ENCODE measurements around the gene TET1.

DNA sequence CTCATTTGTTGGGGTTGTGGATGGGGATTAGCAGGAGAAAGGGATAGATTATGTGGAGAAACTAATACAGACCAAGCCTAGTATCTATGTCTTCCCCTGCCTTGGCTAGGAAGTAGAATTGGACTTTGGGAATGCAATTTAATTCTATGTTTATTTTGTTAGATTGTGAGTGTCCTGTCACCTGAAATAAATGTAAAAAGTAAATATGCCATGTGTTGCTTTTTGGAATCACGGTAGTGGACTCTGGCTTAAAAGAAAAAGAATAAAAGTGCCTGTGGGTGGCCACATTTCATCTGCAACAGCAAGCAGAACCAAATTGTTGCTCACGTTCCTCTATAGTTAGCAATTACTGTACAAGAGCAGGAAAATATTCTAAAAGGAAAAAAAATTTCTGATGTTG, 42.3 kb downstream of the TET1 start:
- TF ChIP-seq NCOR1 (IDR thresholded peaks at IDR 0.05) (no peak), TEAD4 (IDR thresholded peaks at IDR 0.05; ENCODE audit: low read length) (no peak), TEAD4 (CRISPR knock-in tag; IDR thresholded peaks at IDR 0.05; ENCODE audit: borderline replicate concordance) (no peak), CHD2 (IDR thresholded peaks at IDR 0.05; ENCODE audit: low read depth, low read length) (no peak), WHSC1 (IDR thresholded peaks at IDR 0.05; ENCODE audit: low read length) (no peak), MAFK (IDR thresholded peaks at IDR 0.05; ENCODE audit: low read length) (no peak), CREB1 (IDR thresholded peaks at IDR 0.05) (no peak), CREB1 (CRISPR knock-in tag; IDR thresholded peaks at IDR 0.05) (no peak), DPF2 (IDR thresholded peaks at IDR 0.05) (no peak)
- TF ChIP-seq, protein P1, sequence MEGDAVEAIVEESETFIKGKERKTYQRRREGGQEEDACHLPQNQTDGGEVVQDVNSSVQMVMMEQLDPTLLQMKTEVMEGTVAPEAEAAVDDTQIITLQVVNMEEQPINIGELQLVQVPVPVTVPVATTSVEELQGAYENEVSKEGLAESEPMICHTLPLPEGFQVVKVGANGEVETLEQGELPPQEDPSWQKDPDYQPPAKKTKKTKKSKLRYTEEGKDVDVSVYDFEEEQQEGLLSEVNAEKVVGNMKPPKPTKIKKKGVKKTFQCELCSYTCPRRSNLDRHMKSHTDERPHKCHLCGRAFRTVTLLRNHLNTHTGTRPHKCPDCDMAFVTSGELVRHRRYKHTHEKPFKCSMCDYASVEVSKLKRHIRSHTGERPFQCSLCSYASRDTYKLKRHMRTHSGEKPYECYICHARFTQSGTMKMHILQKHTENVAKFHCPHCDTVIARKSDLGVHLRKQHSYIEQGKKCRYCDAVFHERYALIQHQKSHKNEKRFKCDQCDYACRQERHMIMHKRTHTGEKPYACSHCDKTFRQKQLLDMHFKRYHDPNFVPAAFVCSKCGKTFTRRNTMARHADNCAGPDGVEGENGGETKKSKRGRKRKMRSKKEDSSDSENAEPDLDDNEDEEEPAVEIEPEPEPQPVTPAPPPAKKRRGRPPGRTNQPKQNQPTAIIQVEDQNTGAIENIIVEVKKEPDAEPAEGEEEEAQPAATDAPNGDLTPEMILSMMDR (IDR thresholded peaks at IDR 0.05 in 2 of 3, conservative IDR thresholded peaks at IDR 0.05 in 1 of 3; ENCODE audit: insufficient read depth in 2 of 3, low read depth in 1 of 3, low read length in 3 of 3) = no peak
- TF ChIP-seq, protein P2, sequence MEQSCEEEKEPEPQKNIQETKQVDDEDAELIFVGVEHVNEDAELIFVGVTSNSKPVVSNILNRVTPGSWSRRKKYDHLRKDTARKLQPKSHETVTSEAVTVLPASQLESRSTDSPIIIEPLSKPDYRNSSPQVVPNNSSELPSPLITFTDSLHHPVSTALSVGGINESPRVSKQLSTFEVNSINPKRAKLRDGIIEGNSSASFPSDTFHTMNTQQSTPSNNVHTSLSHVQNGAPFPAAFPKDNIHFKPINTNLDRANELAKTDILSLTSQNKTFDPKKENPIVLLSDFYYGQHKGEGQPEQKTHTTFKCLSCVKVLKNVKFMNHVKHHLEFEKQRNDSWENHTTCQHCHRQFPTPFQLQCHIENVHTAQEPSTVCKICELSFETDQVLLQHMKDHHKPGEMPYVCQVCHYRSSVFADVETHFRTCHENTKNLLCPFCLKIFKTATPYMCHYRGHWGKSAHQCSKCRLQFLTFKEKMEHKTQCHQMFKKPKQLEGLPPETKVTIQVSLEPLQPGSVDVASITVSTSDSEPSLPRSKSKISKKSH (CRISPR knock-in tag; IDR thresholded peaks at IDR 0.05) = no peak

Data from K562 (cell line).